Astrocyte (in vitro differentiated cells and primary cell): ENCODE measurements around the gene ANKH. TPM values are rescaled to one million over a fixed set of nuclear protein-coding genes. Genes with fewer than 3 reads are reported as not detected.

Experiments
- DNase-seq: peaks from one replicate; pipeline ENCODE4 v3.0.0-alpha.2; 2010; ENCODE audit warnings: low read depth
- FAIRE-seq: peaks from 2 replicates; lab custom pipeline; 2011; peaks lifted over from hg19 to GRCh38; lab: Jason Lieb, UNC
- H2AFZ ChIP-seq: 2 replicates; pipeline ENCODE4 v1.6.0; 2012; ENCODE audit warnings: low read depth, low read length, inconsistent platforms
- H3K27ac ChIP-seq: 2 replicates; pipeline ENCODE4 v1.5.1; 2011; ENCODE audit warnings: low read depth, low read length, inconsistent platforms
- H3K27me3 ChIP-seq: 2 replicates; pipeline ENCODE4 v1.6.0; 2011; ENCODE audit warnings: low read length, inconsistent platforms; ENCODE audit not compliant: insufficient read depth
- H3K36me3 ChIP-seq: 2 replicates; pipeline ENCODE4 v1.5.1; 2011; ENCODE audit warnings: low read length, inconsistent platforms; ENCODE audit not compliant: insufficient read depth
- H3K4me1 ChIP-seq: 2 replicates; pipeline ENCODE4 v1.5.1; 2011; ENCODE audit warnings: low read length, inconsistent platforms; ENCODE audit not compliant: insufficient read depth
- H3K4me2 ChIP-seq: 2 replicates; pipeline ENCODE4 v1.6.0; 2012; ENCODE audit warnings: low read length, inconsistent platforms
- H3K4me3 ChIP-seq: 2 replicates; pipeline ENCODE4 v1.5.1; 2011; ENCODE audit warnings: low read depth, mild to moderate bottlenecking, low read length, inconsistent platforms; ENCODE audit not compliant: insufficient read depth
- H3K79me2 ChIP-seq: 2 replicates; pipeline ENCODE4 v1.6.0; 2012; ENCODE audit warnings: mild to moderate bottlenecking, low read length, inconsistent platforms; ENCODE audit not compliant: insufficient read depth
- H3K9ac ChIP-seq: 2 replicates; pipeline ENCODE4 v1.6.0; 2012; ENCODE audit warnings: mild to moderate bottlenecking, low read length, inconsistent platforms
- H3K9me3 ChIP-seq: 2 replicates; pipeline ENCODE4 v1.5.1; 2012; ENCODE audit warnings: low read depth, mild to moderate bottlenecking, low read length, inconsistent platforms; ENCODE audit not compliant: insufficient read depth
- H4K20me1 ChIP-seq: 2 replicates; pipeline ENCODE4 v1.6.0; 2012; ENCODE audit warnings: low read length, inconsistent platforms; ENCODE audit not compliant: insufficient read depth
- H3K27ac Mint-ChIP-seq: one replicate; pipeline ENCODE4 v1.8.0; 2021; ENCODE audit warnings: mild to moderate bottlenecking, mixed read lengths; ENCODE audit not compliant: unreplicated experiment
- H3K27me3 Mint-ChIP-seq: one replicate; pipeline ENCODE4 v1.8.0; 2021; ENCODE audit warnings: low read depth, mixed read lengths; ENCODE audit not compliant: unreplicated experiment
- H3K36me3 Mint-ChIP-seq: one replicate; pipeline ENCODE4 v1.8.0; 2021; ENCODE audit warnings: low read depth, mixed read lengths; ENCODE audit not compliant: unreplicated experiment
- H3K4me1 Mint-ChIP-seq: one replicate; pipeline ENCODE4 v1.8.0; 2021; ENCODE audit warnings: low read depth, mixed read lengths; ENCODE audit not compliant: unreplicated experiment
- H3K4me3 Mint-ChIP-seq: one replicate; pipeline ENCODE4 v1.8.0; 2021; ENCODE audit warnings: mild to moderate bottlenecking, moderate library complexity, mixed read lengths; ENCODE audit not compliant: unreplicated experiment
- H3K9me3 Mint-ChIP-seq: one replicate; pipeline ENCODE4 v1.8.0; 2021; ENCODE audit warnings: mild to moderate bottlenecking, mixed read lengths; ENCODE audit not compliant: unreplicated experiment
- EZH2 ChIP-seq: IDR thresholded peaks from 2 replicates; pipeline ENCODE4 v1.6.1; 2012; ENCODE audit warnings: mild to moderate bottlenecking, low read length, inconsistent platforms; ENCODE audit not compliant: insufficient read depth
- total RNA-seq: library from RNA; stranded (reverse); gene quantifications from 2 replicates; pipeline ENCODE4 v1.2.1, GENCODE V29; 2021
- TF ChIP-seq, protein P1 (sequence below): IDR thresholded peaks from 2 replicates; pipeline ENCODE4 v1.5.1; 2011; ENCODE audit warnings: low read depth, mild to moderate bottlenecking, inconsistent platforms, low read length, moderate library complexity; ENCODE audit not compliant: insufficient read depth

The ANKH gene
- total RNA-seq, 1 donor from 2014 or later: 15.8 TPM

DNA sequence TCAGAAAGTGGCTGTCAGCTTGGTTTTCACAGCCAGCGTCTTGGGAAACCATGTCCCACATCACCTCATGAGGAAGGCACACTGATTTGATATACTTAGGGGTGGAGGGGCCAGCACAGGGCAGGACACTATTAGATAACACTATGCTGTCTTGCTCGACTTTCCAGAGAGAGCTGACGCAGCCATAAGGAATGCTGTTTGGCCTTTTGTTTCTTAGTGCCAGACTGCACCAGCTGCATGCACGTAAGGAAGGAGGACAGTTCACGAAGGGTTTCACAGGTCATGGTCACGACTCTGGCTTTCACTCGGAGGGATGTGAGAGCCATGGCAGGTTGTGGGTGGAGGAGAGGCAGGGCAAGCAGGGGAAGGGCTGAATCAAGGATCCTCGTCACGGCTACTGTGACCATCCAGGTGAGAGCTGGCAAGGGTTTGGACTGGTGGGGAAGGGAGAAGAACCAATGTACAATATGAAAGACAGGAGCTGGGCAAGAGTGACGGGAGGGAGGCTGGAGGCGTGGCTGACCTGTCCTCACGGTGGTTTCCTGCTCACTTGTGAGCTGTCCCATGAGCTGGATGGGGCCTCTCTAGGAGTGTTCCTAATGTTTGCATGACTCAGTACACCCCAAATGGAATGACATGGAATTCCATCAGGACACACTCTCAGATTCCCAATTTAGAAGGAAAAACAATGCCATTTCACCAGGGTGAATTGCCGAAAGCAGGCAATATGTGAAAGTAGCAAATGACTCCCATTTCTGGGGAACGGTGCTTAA lies 145.3 kb downstream of the ANKH start:
- Mint-ChIP-seq H3K27me3 (peaks cover 3% of the 10 kb centered on the region), H3K9me3 (no peaks in the 10 kb centered on the region), H3K27ac (peak overlapping the region; percentile 41), H3K4me3 (peak overlapping the region; percentile 37), H3K4me1 (peaks cover 28% of the 10 kb centered on the region), H3K36me3 (peaks cover 6% of the 10 kb centered on the region)
- no peaks in the 10 kb centered on the region for H3K36me3 ChIP-seq
- H2AFZ ChIP-seq: peak overlapping the region; percentile 21
- H4K20me1 ChIP-seq: no peaks in the 10 kb centered on the region
- H3K4me3 ChIP-seq: no peak overlapping the region
- no peaks in the 10 kb centered on the region for H3K79me2 ChIP-seq
- H3K4me1 ChIP-seq: peaks cover 9% of the 10 kb centered on the region
- H3K9me3 ChIP-seq: no peaks in the 10 kb centered on the region
- peak overlapping the region; percentile 47 for H3K9ac ChIP-seq
- H3K27me3 ChIP-seq: no peaks in the 10 kb centered on the region
- peak overlapping the region; percentile 49 for H3K27ac ChIP-seq
- H3K4me2 ChIP-seq: peak overlapping the region; percentile 71
- peak; percentile 72 for DNase-seq
- TF ChIP-seq EZH2: no peak
- TF ChIP-seq, protein P1, sequence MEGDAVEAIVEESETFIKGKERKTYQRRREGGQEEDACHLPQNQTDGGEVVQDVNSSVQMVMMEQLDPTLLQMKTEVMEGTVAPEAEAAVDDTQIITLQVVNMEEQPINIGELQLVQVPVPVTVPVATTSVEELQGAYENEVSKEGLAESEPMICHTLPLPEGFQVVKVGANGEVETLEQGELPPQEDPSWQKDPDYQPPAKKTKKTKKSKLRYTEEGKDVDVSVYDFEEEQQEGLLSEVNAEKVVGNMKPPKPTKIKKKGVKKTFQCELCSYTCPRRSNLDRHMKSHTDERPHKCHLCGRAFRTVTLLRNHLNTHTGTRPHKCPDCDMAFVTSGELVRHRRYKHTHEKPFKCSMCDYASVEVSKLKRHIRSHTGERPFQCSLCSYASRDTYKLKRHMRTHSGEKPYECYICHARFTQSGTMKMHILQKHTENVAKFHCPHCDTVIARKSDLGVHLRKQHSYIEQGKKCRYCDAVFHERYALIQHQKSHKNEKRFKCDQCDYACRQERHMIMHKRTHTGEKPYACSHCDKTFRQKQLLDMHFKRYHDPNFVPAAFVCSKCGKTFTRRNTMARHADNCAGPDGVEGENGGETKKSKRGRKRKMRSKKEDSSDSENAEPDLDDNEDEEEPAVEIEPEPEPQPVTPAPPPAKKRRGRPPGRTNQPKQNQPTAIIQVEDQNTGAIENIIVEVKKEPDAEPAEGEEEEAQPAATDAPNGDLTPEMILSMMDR: no peak
- peak; percentile 32 for FAIRE-seq

DNA sequence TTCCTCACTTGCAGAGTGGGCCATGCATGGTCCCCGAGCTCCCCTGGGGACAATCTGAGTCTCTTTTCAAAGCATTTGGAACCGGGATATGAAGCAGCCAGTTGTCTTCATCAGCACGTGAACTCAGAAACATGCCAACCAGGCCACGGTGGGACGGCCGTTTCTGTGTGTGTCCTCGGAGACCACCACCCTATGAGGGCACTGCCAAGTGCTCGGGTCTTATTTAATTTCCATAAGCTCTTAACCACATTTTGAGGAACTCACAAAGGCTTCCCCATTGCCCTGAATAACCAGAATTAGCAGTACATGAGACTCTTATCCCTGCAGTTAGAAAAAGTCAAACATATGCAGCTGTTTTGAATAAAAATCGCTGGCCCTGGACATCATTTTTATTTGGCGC lies 146.9 kb downstream of the ANKH start:
- TF ChIP-seq, protein P1: no peak
- TF ChIP-seq EZH2: no peak
- no peak overlapping the region for H3K4me2 ChIP-seq
- H3K4me3 ChIP-seq: no peak overlapping the region
- Mint-ChIP-seq H3K36me3 (peaks cover 4% of the 10 kb centered on the region), H3K27me3 (no peaks in the 10 kb centered on the region), H3K4me1 (peaks cover 39% of the 10 kb centered on the region), H3K9me3 (no peaks in the 10 kb centered on the region), H3K27ac (no peak overlapping the region), H3K4me3 (no peak overlapping the region)
- no peaks in the 10 kb centered on the region for H3K36me3 ChIP-seq
- H3K4me1 ChIP-seq: peaks cover 18% of the 10 kb centered on the region
- no peaks in the 10 kb centered on the region for H3K79me2 ChIP-seq
- no peak overlapping the region for H3K9ac ChIP-seq
- FAIRE-seq (no peak), DNase-seq (no peak)
- no peaks in the 10 kb centered on the region for H3K27me3 ChIP-seq
- H3K9me3 ChIP-seq: no peaks in the 10 kb centered on the region
- H4K20me1 ChIP-seq: no peaks in the 10 kb centered on the region
- no peak overlapping the region for H2AFZ ChIP-seq
- no peak overlapping the region for H3K27ac ChIP-seq

GRCh38 chr5:14723701-14724132 lies 147.9 kb downstream of the ANKH start:
- Histone ChIP-seq H3K27me3 (no peaks in the 10 kb centered on the region), H3K4me1 (peaks cover 18% of the 10 kb centered on the region), H2AFZ (no peak overlapping the region), H3K4me3 (no peak overlapping the region), H3K79me2 (no peaks in the 10 kb centered on the region), H4K20me1 (no peaks in the 10 kb centered on the region), H3K9ac (no peak overlapping the region), H3K27ac (no peak overlapping the region), H3K9me3 (no peaks in the 10 kb centered on the region), H3K4me2 (no peak overlapping the region), H3K36me3 (no peaks in the 10 kb centered on the region)
- Mint-ChIP-seq H3K9me3 (no peaks in the 10 kb centered on the region), H3K27me3 (no peaks in the 10 kb centered on the region), H3K4me3 (no peak overlapping the region), H3K36me3 (peaks cover 4% of the 10 kb centered on the region), H3K4me1 (peaks cover 39% of the 10 kb centered on the region), H3K27ac (no peak overlapping the region)
- no peak for FAIRE-seq
- DNase-seq: no peak
- TF ChIP-seq, protein P1: no peak
- TF ChIP-seq EZH2: no peak
